ENCODE measurements around the gene CHSY1.
"Not testable (repeated sequence)": the region's sequence is repeated elsewhere in the genome, so short reads cannot be mapped to it uniquely, and the experiment has no call there.

Gene CHSY1

DNA sequence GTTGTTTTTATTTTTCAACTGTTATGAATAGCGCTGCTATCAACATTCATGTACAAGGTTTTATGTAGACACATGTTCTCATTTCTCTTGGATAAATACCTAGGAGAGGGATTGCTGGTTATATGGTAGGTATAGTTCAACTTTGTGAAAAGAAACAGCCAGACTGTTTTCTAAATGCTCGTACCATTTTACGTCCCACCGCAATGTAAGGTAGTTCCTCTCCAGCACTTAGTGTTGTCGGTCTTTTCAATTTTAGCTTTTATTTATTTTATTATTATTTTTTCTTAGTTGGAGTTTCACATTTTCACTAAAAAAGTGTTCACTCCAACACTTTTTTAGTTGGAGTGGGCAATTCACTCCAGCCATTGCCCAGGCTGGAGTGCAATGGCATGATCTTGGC lies 117.1 kb downstream of the CHSY1 start:
- DNase-seq (ENCODE audit: low read depth), result no peak

DNA sequence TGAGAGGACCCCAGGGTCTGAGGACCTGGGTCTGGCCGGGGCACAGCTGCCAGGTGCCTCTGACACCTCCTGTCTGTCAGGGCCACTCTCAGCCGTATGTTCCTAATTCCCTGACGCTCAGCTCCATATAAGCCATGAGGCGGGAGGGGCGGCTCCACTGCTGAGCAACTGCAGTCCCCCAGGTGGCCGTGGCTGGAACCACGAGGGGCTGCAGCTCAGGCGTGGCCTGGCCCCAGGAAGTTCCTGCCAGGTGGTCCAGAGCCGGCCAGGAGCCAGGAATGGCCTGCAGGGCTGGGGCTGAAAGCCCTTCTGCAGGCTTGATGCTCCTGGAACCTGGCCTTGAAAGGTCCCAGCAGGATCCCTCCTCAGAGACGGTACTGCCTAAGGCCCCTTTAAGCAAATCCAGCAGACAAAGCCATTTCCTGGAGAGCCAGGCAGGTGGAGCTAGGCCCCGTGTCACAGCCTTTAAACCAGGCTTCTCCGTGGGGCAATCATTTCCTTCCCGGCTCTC lies 118.0 kb downstream of the CHSY1 start:
- DNase-seq (ENCODE audit: low read depth), result no peak

DNA sequence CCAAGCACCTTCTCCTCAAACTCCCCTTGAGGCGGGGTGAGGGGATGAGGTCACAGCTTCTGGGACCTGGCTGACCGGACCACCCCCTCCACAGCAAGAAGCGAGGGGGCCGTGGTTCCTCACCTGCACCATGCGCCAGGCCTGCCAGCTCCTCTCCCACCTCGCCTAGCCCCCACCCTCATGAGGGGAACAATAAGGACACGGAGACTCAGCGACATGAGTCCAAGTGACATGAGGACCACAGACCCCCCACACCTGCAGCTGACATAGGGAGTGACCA lies 118.7 kb downstream of the CHSY1 start:
- DNase-seq (ENCODE audit: low read depth), result no peak

DNA sequence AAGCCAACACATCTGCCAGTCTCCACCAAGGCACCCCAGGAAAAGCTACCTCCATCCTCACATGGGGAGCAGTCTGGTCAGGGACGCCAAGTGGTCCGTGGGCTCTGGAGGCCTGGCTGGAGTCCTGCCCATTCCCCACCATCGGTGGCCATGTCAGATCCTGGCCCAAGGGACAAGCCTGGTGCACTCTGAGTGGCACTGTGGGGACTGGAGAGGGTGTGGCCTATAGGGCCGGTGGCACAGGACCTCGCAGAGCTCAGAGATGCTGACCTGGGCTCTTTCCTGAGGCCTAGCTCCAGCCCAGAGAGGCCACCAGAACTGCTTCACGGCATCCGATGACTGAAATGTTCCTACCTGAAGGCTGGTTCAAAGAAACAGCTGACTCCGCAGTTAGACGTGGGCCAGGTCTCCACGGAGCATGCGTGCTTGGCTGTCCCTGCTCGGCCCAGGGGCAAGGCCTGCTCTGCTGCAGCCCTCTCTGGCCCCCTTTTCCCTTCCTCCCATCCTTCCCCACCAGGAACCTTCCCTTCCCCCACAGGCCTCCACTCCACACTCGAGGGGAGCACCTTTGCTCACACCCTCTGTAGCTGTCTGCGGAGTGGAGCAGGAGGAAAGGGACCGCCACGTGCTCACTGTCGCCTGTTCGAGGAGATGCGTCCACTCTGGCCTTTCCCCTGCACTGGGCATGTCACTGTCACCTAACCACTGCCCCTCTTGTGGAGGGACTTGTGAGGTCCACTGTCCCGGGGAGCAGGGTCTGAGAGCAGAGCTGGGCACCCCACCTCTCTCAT lies 119.3 kb downstream of the CHSY1 start:
- DNase-seq (ENCODE audit: low read depth), result no peak

DNA sequence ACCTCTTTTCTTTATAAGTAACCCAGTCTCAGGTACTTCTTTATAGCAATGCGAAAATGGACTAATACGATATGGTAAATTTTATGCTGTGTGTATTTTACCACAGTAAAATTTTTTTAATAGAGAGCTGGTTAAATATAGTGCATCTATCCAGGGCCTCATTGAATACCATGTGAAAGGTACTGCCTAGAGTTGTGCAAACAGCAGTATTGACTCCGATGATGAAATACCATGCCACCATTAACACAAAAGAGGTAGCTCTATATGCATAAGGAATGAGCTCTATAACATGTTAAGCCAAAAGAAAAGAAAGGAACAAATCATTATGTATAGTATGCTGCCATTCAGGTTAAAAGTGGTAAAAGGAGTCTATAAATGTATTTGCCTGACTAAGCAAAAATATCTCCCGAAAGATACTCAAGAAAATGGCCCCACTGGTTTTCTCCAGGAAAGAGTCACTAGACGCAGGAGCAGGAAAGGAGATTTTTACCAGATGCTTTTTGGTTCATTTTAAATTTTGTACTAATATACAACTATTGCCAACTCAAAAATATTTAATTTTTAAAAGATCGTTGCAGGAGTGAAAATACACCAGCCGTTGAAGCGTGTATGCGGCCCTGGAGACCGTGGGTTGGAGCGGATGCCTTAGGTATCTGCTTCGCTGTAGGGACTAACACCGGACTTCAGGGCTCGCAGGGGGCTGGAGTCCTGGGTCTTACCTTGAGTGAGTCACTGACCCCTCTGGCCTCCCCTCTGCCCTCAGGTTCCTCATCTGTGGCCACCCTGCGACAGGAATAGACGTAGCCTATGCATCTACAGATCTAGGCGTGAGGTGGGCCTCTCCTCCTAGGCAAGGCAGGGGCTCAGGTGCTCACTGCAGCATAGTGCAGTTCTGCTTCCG lies 120.1 kb downstream of the CHSY1 start:
- no peak for DNase-seq (ENCODE audit: low read depth)

DNA sequence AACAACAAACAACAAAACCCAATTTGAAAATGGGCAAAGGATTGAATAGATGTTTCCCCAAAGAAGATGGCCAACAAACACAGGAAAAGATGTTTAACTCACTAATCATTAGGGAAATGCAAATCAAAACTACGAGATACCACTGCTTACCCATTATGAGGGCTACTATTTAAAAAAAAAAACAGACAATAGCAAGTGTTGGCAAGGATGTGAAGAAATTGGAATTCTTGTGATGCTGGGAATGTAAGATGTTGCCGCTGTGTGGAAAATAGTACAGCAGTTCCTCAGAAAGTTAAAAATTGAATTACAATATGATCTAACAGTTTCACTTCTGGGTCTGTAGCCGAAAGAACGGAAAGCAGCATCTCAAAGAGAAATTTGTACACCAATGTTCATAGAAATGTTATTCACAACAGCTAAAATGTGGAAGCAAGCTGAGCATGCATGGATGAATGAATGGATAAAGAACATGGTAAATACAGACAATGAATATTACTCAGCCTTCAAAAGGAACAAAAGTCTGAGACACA lies 121.9 kb downstream of the CHSY1 start:
- no peak for DNase-seq (ENCODE audit: low read depth)

DNA sequence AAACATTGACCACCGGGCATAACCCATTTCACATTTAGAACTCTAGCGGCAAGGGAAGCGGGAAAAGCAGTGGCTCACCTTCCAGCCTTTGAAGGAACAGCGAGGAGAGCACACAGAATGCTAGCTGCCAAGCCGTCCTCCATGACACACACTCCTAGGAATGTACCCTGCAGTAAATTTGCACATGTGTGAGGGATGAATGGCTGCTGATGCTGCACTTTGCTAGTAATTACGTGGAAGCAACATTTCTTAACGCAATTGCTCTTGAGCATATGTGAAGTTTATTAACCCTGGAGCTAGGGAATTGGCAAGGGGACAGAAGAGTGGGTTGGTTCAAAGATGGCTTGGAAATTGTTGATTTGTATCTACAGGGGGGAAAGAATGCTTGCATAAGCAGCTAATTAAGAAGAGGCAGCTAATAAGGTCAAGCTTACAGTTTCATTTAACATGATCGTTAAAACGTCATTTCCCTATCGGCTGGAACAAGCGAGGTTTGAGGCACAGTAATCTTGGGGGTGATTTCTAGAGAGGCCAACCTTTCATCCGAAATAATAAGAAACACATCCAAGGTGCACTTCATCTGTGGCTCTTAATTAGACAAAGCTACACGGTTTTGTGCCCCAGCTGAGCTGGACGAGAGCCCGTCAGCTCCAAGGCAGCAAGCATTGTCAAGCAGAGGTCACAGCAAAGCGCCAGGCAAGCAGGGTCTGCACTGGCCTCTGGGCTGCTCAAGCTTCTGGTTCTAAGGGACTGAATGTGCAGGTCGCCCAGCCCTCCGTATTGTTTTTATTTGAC lies 123.4 kb downstream of the CHSY1 start:
- DNase-seq (ENCODE audit: low read depth), result no peak

DNA sequence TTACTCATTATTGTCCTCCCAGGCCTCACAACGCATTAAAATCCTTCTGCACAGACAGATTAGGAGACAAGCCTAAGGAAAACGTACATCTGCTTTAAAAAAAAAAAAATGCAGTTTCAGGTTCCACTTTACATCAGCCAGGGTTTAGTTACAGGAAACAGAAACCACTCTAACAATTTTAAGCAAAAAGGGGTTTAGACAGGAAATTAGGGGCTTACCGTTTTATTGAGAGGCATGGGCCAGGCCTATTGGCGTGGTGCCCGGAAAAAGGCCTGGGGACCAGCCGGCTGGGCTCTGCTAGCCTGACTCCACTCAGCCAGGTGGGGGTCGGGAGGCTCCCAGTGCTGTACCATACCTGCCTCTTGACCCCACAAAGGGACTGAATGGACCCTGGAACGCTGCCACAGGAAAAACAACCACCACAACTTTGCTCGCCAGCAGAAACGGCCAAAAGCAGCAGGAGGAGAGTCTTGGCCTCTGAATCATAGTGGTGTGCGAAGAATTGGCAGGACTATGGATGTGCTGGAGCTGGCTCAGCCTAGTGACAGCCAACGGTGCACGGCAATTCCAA lies 124.3 kb downstream of the CHSY1 start:
- peak; percentile 29 for DNase-seq (ENCODE audit: low read depth)

DNA sequence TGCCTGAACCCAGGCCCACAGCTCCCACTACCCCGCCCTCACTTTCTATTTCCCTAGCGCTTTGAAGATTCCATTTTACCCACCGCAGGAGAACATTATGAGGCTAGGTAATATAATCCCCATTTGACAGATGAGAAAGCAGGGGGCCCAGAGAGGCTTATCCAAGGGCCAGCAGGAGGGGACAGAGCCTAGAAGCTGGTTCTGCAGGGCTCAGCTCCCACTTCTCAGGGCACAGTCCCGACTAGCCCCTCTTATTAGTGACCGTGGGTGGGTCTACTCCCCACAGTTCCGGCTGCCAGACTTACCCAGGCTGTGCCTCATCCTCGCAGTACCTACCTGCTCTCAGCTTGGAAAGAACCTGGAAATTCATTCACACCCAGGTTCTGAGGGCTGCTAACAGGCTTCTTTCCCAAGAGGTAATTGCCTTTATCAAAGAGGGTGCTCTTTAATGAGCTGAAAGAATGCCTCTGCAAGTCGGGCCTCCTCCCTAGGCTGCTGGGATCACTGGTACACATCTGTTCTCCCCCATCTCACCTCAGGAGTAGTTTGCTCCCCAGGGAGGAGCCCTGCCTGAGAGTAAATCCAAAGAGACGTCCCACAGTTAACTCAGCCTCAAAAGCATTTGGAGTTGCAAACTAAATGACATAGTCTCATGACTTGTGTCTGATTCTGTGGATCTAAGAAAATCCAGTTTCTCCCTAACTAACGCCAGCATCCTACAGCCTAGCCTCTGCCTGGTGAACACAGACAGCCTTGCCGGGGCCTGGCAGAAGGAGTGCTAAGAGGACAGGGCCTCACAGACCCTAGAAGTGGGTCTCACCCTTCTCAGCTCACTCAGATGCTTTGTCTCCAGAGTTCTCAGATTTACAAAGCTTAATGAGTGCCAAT lies 125.0 kb downstream of the CHSY1 start:
- no peak for DNase-seq (ENCODE audit: low read depth)

DNA sequence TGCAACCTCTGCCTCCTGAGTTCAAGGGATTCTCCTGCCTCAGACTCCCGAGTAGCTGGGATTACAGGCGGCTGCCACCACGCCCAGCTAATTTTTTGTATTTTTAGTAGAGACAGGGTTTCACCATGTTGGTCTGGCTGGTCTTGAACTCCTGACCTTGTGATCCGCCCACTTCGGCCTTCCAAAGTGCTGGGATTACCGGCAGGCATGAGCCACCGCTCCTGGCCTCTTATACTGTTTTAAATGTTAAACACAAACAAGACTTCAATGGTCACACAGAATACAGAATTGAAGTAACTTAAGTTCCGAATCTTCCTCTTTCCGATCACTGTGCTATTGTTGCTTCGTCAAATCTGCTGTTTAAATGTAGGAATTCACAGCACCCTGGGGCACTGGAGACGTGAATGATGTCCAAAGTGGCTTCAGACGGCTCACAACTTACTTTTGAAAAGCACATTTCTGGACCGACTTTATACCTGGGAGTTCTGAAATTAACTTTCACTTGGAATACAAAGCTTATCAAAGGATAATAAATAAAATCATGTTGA lies 125.9 kb downstream of the CHSY1 start:
- DNase-seq (ENCODE audit: low read depth), result not testable (repeated sequence)

All from stimulated activated CD8-positive, alpha-beta memory T cell treated with anti-CD3 and anti-CD28 coated beads, Interleukin-12 subunit alpha, Interleukin-12 subunit beta, amount 100 ng/mL, for 4 hours (primary cell).